Suppressor macrophage (primary cell): ENCODE data around the gene TAP2.
"Not testable (repeated sequence)": the region's sequence is repeated elsewhere in the genome, so short reads cannot be mapped to it uniquely, and the experiment has no call there.

Experiments used
- DNase-seq, 4 experiments: peaks; one replicate each; pipeline ENCODE4 v3.0.0-alpha.2; 2020 to 2022

Gene TAP2

GRCh38 chr6:32835167-32835893, 3.2 kb downstream of the TAP2 start:
- no peak for DNase-seq

- DNase-seq = peak in 2 of 4 experiments; percentile 31 to 41
Measured at GRCh38 chr6:32833664-32834063, 4.9 kb downstream of the TAP2 start.

- no peak for DNase-seq
Measured at GRCh38 chr6:32832535-32832934, 6.0 kb downstream of the TAP2 start.

- DNase-seq = no peak
Measured at GRCh38 chr6:32830936-32831335, 7.6 kb downstream of the TAP2 start.

GRCh38 chr6:32830017-32830416, 8.5 kb downstream of the TAP2 start:
- no peak for DNase-seq

GRCh38 chr6:32829495-32829894, 9.0 kb downstream of the TAP2 start:
- DNase-seq = no peak

- DNase-seq = no peak
Measured at GRCh38 chr6:32827025-32827424, 11.5 kb downstream of the TAP2 start.

GRCh38 chr6:32825966-32826365, 12.6 kb downstream of the TAP2 start:
- peak in 2 of 4 experiments; percentile 23 to 26 for DNase-seq

GRCh38 chr6:32819729-32820128, 18.8 kb downstream of the TAP2 start:
- DNase-seq = no peak

GRCh38 chr6:32818867-32819266, 19.7 kb downstream of the TAP2 start:
- DNase-seq = no peak

- peak in 2 of 4 experiments; percentile 16 to 32 for DNase-seq
Measured at GRCh38 chr6:32816746-32817204, 21.8 kb downstream of the TAP2 start, which contains the start of gene HLA-DOB. Gene HLA-DOB (minus strand): TSS chr6:32817002. CDS start chr6:32816951, 51 bp downstream.

GRCh38 chr6:32815996-32816395, 22.5 kb downstream of the TAP2 start:
- peak in 1 of 4 experiments; percentile 16 for DNase-seq

- no peak for DNase-seq
Measured at GRCh38 chr6:32815115-32815514, 23.4 kb downstream of the TAP2 start.

- DNase-seq = peak in 1 of 4 experiments; percentile 10
Measured at GRCh38 chr6:32814145-32814544, 24.4 kb downstream of the TAP2 start.

GRCh38 chr6:32809171-32809570, 29.4 kb downstream of the TAP2 start:
- no peak for DNase-seq

GRCh38 chr6:32807020-32807580, 31.4 kb downstream of the TAP2 start:
- no peak for DNase-seq

GRCh38 chr6:32805404-32805803, 33.1 kb downstream of the TAP2 start:
- DNase-seq = not testable (repeated sequence)

- peak in 1 of 4 experiments; percentile 27 for DNase-seq
Measured at GRCh38 chr6:32803416-32803815, 35.1 kb downstream of the TAP2 start.

GRCh38 chr6:32799740-32800139, 38.8 kb downstream of the TAP2 start:
- no peak for DNase-seq

- peak in 2 of 4 experiments; percentile 13 to 14 for DNase-seq
Measured at GRCh38 chr6:32799168-32799567, 39.4 kb downstream of the TAP2 start.

GRCh38 chr6:32796848-32797776, 41.4 kb downstream of the TAP2 start:
- peak; percentile 88 to 93 (median 90) for DNase-seq

GRCh38 chr6:32794510-32794909, 44.0 kb downstream of the TAP2 start:
- DNase-seq = peak; percentile 63 to 93 (median 82)

GRCh38 chr6:32792901-32793435, 45.6 kb downstream of the TAP2 start:
- no peak for DNase-seq
